Mesothelial cell of epicardium (in vitro differentiated cells): ENCODE results near the gene KMT2D. TPM values are rescaled to one million over a fixed set of nuclear protein-coding genes. Genes with fewer than 3 reads are reported as not detected.

Experiments
- DNase-seq, 2 experiments: peaks; one replicate each; pipeline ENCODE4 v3.0.0; 2021; ENCODE audit warnings: low spot score in 2 of 2; ENCODE audit not compliant: unreplicated experiment in 2 of 2
- H3K27ac Mint-ChIP-seq: 2 replicates; pipeline ENCODE4 v1.8.0; 2021; ENCODE audit warnings: mixed read lengths
- H3K27me3 Mint-ChIP-seq: 2 replicates; pipeline ENCODE4 v1.8.0; 2021; ENCODE audit warnings: low read depth, mixed read lengths
- H3K36me3 Mint-ChIP-seq: 2 replicates; pipeline ENCODE4 v1.8.0; 2021; ENCODE audit warnings: mixed read lengths
- H3K4me1 Mint-ChIP-seq: 2 replicates; pipeline ENCODE4 v1.8.0; 2021; ENCODE audit warnings: mixed read lengths
- H3K4me3 Mint-ChIP-seq: 2 replicates; pipeline ENCODE4 v1.8.0; 2021; ENCODE audit warnings: mild to moderate bottlenecking, moderate library complexity, mixed read lengths
- H3K9me3 Mint-ChIP-seq: 2 replicates; pipeline ENCODE4 v1.8.0; 2021; ENCODE audit warnings: mixed read lengths
- total RNA-seq: library from RNA; stranded (reverse); gene quantifications from 3 replicates; pipeline ENCODE4 v1.2.1, GENCODE V29; 2021
- TF ChIP-seq, protein P1 (sequence below): fragments of 200-600 bp; sonication (generic); IDR thresholded peaks from one replicate; pipeline ENCODE4 v1.5.0; 2021; ENCODE audit warnings: antibody characterized with exemption; ENCODE audit not compliant: unreplicated experiment

The KMT2D gene
- total RNA-seq, 1 donor from 2014 or later, result 136 TPM

DNA sequence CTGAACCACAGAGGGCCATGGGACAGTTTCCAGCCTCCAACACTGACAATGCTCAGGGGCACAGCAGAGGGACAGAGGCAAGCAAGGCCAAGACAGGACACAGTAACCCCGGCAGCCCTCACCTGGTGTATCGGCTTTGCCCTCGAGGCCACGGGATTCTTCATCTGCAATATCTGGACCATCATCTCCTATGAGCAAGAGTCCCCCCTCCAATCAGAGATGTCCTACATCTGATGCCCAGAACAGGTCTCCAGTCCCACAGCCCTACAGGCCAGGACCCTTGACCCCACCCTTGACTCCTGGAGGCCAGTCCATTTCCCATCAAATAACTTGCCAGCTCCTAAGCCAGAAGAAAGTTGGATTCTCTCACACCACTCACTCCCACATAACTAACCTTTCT, 17.4 kb downstream of the KMT2D start:
- peaks cover 47% of the 10 kb centered on the region for H3K36me3 Mint-ChIP-seq
- TF ChIP-seq, protein P1, sequence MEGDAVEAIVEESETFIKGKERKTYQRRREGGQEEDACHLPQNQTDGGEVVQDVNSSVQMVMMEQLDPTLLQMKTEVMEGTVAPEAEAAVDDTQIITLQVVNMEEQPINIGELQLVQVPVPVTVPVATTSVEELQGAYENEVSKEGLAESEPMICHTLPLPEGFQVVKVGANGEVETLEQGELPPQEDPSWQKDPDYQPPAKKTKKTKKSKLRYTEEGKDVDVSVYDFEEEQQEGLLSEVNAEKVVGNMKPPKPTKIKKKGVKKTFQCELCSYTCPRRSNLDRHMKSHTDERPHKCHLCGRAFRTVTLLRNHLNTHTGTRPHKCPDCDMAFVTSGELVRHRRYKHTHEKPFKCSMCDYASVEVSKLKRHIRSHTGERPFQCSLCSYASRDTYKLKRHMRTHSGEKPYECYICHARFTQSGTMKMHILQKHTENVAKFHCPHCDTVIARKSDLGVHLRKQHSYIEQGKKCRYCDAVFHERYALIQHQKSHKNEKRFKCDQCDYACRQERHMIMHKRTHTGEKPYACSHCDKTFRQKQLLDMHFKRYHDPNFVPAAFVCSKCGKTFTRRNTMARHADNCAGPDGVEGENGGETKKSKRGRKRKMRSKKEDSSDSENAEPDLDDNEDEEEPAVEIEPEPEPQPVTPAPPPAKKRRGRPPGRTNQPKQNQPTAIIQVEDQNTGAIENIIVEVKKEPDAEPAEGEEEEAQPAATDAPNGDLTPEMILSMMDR, result no peak
- no peak overlapping the region for H3K27ac Mint-ChIP-seq
- no peaks in the 10 kb centered on the region for H3K9me3 Mint-ChIP-seq
- no peaks in the 10 kb centered on the region for H3K27me3 Mint-ChIP-seq
- DNase-seq, result no peak
- H3K4me3 Mint-ChIP-seq, result no peak overlapping the region
- H3K4me1 Mint-ChIP-seq, result no peaks in the 10 kb centered on the region

DNA sequence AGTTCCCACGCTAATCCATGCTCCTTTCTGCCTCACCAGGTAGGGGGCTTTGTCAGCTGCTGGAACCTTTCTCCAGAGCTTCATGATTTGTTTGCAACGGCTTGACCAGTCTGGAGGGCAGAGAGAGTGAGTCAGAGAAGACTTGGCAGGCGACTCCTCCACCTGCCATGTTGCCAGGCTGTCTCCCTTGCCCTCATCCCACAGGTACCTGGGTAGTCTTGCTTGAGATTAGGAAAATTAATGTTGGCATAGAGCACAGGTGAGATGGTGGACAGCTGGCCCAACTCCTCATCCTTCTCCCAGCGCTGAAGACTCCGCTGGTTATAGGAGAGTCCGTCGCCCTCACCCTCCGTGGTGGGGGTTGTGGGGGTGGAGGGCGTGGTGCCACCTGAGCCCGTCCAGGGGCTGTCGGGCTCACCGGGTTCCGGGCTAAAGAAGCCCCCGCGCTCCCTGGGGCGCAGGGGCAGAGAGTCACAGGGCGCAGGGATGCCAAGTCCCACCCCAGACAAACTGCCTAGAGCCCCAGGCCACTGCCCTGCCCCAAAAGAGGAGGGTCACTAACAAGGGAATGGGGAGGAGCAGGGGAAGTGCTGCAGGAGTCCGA, 18.6 kb downstream of the KMT2D start:
- DNase-seq, result no peak
- H3K27ac Mint-ChIP-seq, result no peak overlapping the region
- H3K9me3 Mint-ChIP-seq, result no peaks in the 10 kb centered on the region
- TF ChIP-seq, protein P1, result no peak
- no peak overlapping the region for H3K4me3 Mint-ChIP-seq
- no peaks in the 10 kb centered on the region for H3K27me3 Mint-ChIP-seq
- H3K4me1 Mint-ChIP-seq, result no peaks in the 10 kb centered on the region
- peaks cover 43% of the 10 kb centered on the region for H3K36me3 Mint-ChIP-seq

DNA sequence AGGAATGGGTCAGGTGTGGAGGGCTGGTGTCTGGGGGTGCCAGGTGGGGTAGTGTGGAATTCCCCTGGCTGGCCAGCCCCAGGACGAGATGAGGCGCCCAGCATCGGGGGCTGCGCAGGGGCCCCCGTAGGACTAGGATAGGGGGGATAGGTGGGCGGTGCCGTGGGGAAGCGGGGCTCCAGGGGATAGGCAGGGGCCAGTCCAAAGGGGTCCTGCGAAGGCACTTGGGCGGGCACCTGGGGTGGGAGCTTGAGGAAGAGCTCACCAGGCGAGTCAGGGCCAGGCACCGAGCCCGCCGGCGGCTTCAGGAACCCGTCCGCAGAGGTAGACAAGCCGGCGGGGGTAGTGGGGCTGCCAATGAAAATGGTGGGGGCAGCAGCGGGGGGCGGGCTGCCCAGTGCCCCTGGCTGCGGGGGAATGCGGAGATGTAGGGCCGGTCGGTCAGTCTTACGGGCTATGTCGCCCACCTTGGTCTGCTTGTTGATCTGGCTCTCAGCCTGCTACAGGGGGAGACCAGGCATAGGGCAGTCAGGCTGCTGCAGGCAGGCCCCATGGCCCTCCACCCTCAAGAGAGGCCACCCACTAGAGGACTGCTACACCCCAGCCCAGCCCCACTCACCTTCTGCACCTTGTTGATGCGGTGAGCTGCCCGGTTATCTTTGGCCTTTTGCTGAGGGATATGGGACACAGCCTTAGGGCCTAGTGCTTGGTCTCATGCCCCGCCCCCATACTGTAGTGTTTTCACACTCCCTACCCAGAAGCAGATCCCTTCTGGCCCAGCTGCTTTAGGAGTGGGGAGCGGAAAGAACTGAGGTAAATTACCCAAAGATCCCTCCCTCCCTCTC, 19.3 kb downstream of the KMT2D start:
- DNase-seq, result no peak
- H3K27me3 Mint-ChIP-seq, result no peaks in the 10 kb centered on the region
- no peaks in the 10 kb centered on the region for H3K4me1 Mint-ChIP-seq
- TF ChIP-seq, protein P1, result no peak
- no peaks in the 10 kb centered on the region for H3K9me3 Mint-ChIP-seq
- no peak overlapping the region for H3K4me3 Mint-ChIP-seq
- peaks cover 42% of the 10 kb centered on the region for H3K36me3 Mint-ChIP-seq
- no peak overlapping the region for H3K27ac Mint-ChIP-seq

DNA sequence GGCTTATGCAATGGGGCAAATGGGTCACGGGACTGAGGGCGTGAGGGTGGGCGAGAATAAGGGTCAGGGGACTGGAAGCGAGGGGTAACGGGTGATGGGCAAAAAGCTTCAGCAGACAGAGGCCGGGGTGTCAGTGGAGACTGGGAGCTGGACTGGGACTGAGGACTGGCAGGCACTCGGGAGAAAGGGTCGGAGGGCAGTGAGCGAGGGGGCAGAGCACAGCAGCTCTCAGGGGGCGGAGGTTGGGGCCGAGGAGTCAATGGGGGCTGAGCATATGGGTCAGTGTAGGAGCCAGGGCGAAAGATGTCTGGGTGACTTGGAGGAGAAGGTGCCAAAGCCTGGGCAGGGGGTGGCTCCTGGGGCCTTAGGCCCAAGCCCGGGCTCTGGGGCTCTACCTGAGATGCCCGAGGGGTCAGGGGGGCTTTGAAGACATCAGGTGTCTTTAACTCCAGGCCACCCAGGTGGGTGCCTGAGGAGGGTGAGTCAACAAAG, 20.2 kb downstream of the KMT2D start:
- no peak overlapping the region for H3K27ac Mint-ChIP-seq
- no peak overlapping the region for H3K4me3 Mint-ChIP-seq
- no peaks in the 10 kb centered on the region for H3K9me3 Mint-ChIP-seq
- no peaks in the 10 kb centered on the region for H3K27me3 Mint-ChIP-seq
- no peaks in the 10 kb centered on the region for H3K4me1 Mint-ChIP-seq
- TF ChIP-seq, protein P1, result no peak
- no peak for DNase-seq
- peaks cover 39% of the 10 kb centered on the region for H3K36me3 Mint-ChIP-seq

DNA sequence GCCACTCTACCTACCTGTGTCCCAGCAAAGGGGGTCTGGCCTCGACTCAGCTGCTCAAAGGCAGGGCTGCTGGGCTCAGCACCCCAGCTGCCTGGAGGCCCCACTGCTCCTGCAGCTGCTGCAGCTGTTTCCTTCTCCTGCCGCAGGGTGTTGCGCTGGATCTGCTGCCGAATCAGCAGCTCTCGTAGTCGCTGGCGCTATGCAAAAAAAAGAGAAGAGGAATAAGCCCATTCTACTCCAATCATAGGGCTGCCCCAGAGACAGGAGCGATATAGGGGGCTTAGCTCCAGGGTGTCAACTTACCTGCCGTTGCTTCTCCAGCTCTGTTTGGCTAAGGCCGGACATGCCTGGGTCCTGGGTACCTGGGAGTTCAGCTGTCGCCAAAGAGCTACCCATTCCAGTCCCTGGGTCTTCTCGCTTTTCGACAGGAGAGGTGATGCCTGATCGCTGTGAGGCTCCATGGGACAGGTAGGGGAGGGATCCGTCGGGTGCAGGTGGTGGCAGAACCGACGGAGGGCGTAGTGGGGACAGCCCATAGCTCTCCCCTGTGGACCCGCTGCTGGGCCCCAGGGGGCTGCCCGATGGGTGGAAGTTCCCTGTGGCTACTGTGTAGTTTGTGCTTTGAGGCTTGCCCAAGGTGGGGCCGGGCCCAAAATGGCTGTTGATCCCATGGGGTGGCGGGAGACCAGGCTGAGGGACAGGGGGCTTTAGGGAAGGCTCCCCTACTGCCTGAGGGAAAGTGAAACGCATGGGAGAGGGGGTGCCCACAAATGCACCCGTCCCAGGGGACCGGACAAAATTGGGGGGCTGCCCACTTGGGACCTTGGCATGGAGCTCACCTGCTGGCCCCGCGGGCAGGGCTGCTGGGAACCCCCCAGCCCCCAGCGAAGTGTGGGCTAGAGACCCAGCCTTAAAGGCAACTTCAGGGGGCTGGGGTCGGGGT, 20.9 kb downstream of the KMT2D start:
- no peaks in the 10 kb centered on the region for H3K27me3 Mint-ChIP-seq

More for the DNA sequence above, 20.9 kb downstream of the KMT2D start:
- Mint-ChIP-seq H3K4me3 (no peak overlapping the region), H3K9me3 (no peaks in the 10 kb centered on the region), H3K36me3 (peaks cover 37% of the 10 kb centered on the region), H3K27ac (no peak overlapping the region), H3K4me1 (no peaks in the 10 kb centered on the region)
- no peak for DNase-seq
- TF ChIP-seq, protein P1, result no peak
